Endothelial cell of umbilical vein (primary cell): ENCODE results near the gene MAMDC2. TPM values are rescaled to one million over a fixed set of nuclear protein-coding genes. Genes with fewer than 3 reads are reported as not detected.

Experiments
- BruUV-seq: library from RNA; stranded (reverse); fragments of 400-500 nt; replicated peaks from 2 replicates; lab custom pipeline; 2021; lab: Mats Ljungman, UMichigan
- CTCF ChIA-PET: fragments of 300-600, 350-600 bp; sonication (Branson Sonifier 250); formaldehyde crosslinking; loops from one replicate; lab custom pipeline; 2021; ENCODE audit warnings: antibody characterized with exemption, inconsistent platforms; lab: Charles Lee
- POLR2A ChIA-PET: fragments of 300-600, 350-600 bp; sonication (Branson Sonifier 250); formaldehyde crosslinking; loops from one replicate; lab custom pipeline; 2021; ENCODE audit warnings: antibody characterized with exemption, inconsistent platforms; lab: Charles Lee
- DNase-seq: peaks from one replicate; pipeline ENCODE4 v3.0.0-alpha.2; 2011; ENCODE audit warnings: low read depth, low spot score
- FAIRE-seq: peaks from 2 replicates; lab custom pipeline; 2011; peaks lifted over from hg19 to GRCh38; lab: Jason Lieb, UNC
- H2AFZ ChIP-seq: 2 replicates; pipeline ENCODE4 v1.6.0; 2012; ENCODE audit warnings: low read depth, low read length, control low read depth, inconsistent platforms
- H3K27ac ChIP-seq: 2 replicates; pipeline ENCODE4 v1.5.1; 2011; ENCODE audit warnings: low read depth, mild to moderate bottlenecking, control low read depth, low read length, moderate library complexity; ENCODE audit not compliant: insufficient read depth
- H3K27me3 ChIP-seq, 2 experiments: 2 replicates each; pipeline versions ENCODE4 v1.6.0 to v1.6.1; 2011; ENCODE audit warnings: low read length in 2 of 2, mixed read lengths in 1 of 2; ENCODE audit not compliant: control insufficient read depth in 2 of 2, insufficient read depth in 2 of 2
- H3K36me3 ChIP-seq, 2 experiments: 2 replicates in 1 of 2; 3 replicates in 1 of 2; pipeline ENCODE4 v1.5.1; 2011; ENCODE audit warnings: low read length in 2 of 2, mild to moderate bottlenecking in 1 of 2, moderate library complexity in 1 of 2; ENCODE audit not compliant: control insufficient read depth in 2 of 2, insufficient read depth in 2 of 2; ENCODE audit errors: extremely low read depth in 1 of 2
- H3K4me1 ChIP-seq: 3 replicates; pipeline ENCODE4 v1.5.1; 2011; ENCODE audit warnings: mild to moderate bottlenecking, low read length; ENCODE audit not compliant: control insufficient read depth, insufficient read depth; ENCODE audit errors: extremely low read depth
- H3K4me2 ChIP-seq: 2 replicates; pipeline ENCODE4 v1.6.1; 2011; ENCODE audit warnings: low read length, control low read depth, mixed read lengths; ENCODE audit not compliant: insufficient read depth
- H3K4me3 ChIP-seq, 3 experiments: fragments of 200-600 bp in 1 of 3; sonication (generic), shearing (Covaris generic) in 1 of 3; replicated peaks in 1 of 3; 2 replicates each; pipeline ENCODE4 v1.5.1; 2011 to 2016; ENCODE audit warnings: control low read depth in 3 of 3, low read length in 3 of 3, mild to moderate bottlenecking in 2 of 3, inconsistent platforms in 1 of 3, low read depth in 1 of 3, moderate library complexity in 1 of 3; ENCODE audit not compliant: insufficient read depth in 1 of 3
- H3K79me2 ChIP-seq: 2 replicates; pipeline ENCODE4 v1.6.0; 2012; ENCODE audit warnings: low read length, inconsistent platforms; ENCODE audit not compliant: control insufficient read depth, insufficient read depth
- H3K9ac ChIP-seq: replicated peaks from 2 replicates; pipeline ENCODE3; 2011; ENCODE audit warnings: low read length, control low read depth; ENCODE audit not compliant: insufficient read depth; ENCODE audit errors: extremely low read depth
- H3K9me1 ChIP-seq: replicated peaks from 3 replicates; pipeline ENCODE4 v1.6.0; 2011; ENCODE audit warnings: mild to moderate bottlenecking, low read length; ENCODE audit not compliant: control insufficient read depth, insufficient read depth; ENCODE audit errors: extremely low read depth
- H3K9me3 ChIP-seq: replicated peaks from 2 replicates; pipeline ENCODE4 v1.5.1; 2012; ENCODE audit warnings: low read length, inconsistent platforms; ENCODE audit not compliant: control insufficient read depth, insufficient read depth
- H4K20me1 ChIP-seq: replicated peaks from 2 replicates; pipeline ENCODE3; 2011; ENCODE audit warnings: mild to moderate bottlenecking, low read length; ENCODE audit not compliant: control insufficient read depth, insufficient read depth; ENCODE audit errors: extremely low read depth
- CTCF ChIP-seq, 2 donors: IDR thresholded peaks; 1 replicate in 1 of 2; 2 replicates in 1 of 2; pipeline ENCODE4 v1.5.1; 2011; ENCODE audit warnings: low read length in 2 of 2, mild to moderate bottlenecking in 2 of 2, moderate library complexity in 2 of 2, control low read depth in 1 of 2, inconsistent platforms in 1 of 2, low read depth in 1 of 2; ENCODE audit not compliant: insufficient read depth in 1 of 2; ENCODE audit errors: extremely low read depth in 1 of 2
- EZH2 ChIP-seq: IDR thresholded peaks from 2 replicates; pipeline ENCODE4 v1.6.1; 2012; ENCODE audit warnings: borderline replicate concordance, low read depth, mild to moderate bottlenecking, moderate library complexity, low read length, inconsistent platforms; ENCODE audit not compliant: severe bottlenecking
- FOS ChIP-seq: IDR thresholded peaks from 2 replicates; pipeline ENCODE4 v1.6.1; 2011; ENCODE audit warnings: mild to moderate bottlenecking, low read length, moderate library complexity, borderline replicate concordance; ENCODE audit not compliant: insufficient read depth
- GATA2 ChIP-seq: IDR thresholded peaks from 2 replicates; pipeline ENCODE4 v1.7.0; 2011; ENCODE audit warnings: low read depth, mild to moderate bottlenecking, moderate library complexity, mixed read lengths, low read length; ENCODE audit not compliant: insufficient read length, insufficient read depth
- JUN ChIP-seq: IDR thresholded peaks from 2 replicates; pipeline ENCODE4 v1.6.1; 2011; ENCODE audit warnings: borderline replicate concordance, low read depth; ENCODE audit not compliant: insufficient read length, insufficient read depth
- MAX ChIP-seq: IDR thresholded peaks from 2 replicates; pipeline ENCODE4 v1.6.1; 2011; ENCODE audit not compliant: insufficient read depth, insufficient read length
- MYC ChIP-seq: IDR thresholded peaks from one replicate; pipeline ENCODE4 v1.6.1; 2011; ENCODE audit warnings: mild to moderate bottlenecking, low read depth, low read length
- POLR2A ChIP-seq: IDR thresholded peaks from 2 replicates; pipeline ENCODE4 v1.6.1; 2012; ENCODE audit warnings: low read depth, mild to moderate bottlenecking, control low read depth, low read length
- POLR2AphosphoS5 ChIP-seq: IDR thresholded peaks from 2 replicates; pipeline ENCODE4 v1.6.1; 2012; ENCODE audit warnings: low read depth, mild to moderate bottlenecking, control low read depth, low read length, moderate library complexity; ENCODE audit not compliant: insufficient read depth
- dilution Hi-C: fragments of 300-500 bp; cut with MboI; formaldehyde crosslinking; loops from one replicate; pipeline ENCODE4 v1.15.0; 2019; ENCODE audit warnings: low sequenced_read_pairs; ENCODE audit not compliant: extremely low pct_ligation_motif_present
- intact Hi-C: fragments of 100-400 bp; cut with micrococcal nuclease; formaldehyde crosslinking; loops from one replicate; pipeline ENCODE4 v1.10.0; 2022
- polyA plus RNA-seq, 4 experiments: library from polyadenylated mRNA; depleted of rRNA in 3 of 4; stranded (reverse) in 3 of 4; unstranded in 1 of 4; fragments of >200 nt; gene quantifications; 2 replicates each; pipeline versions ENCODE4 v1.2.1 to v1.2.3, GENCODE V29; 2011 to 2012; ENCODE audit warnings: missing spikeins in 1 of 4
- total RNA-seq: library from RNA; stranded (reverse); gene quantifications from 2 replicates; pipeline ENCODE4 v1.2.3, GENCODE V29; 2021

Gene MAMDC2
- total and polyA plus RNA-seq, 2 donors (not counting 3 experiments of a cell fraction or from before 2014, with no cell fraction given) = 0.60 to 1.1 TPM

- FAIRE-seq = no peak
- dilution Hi-C loops = no loop called here
- Histone ChIP-seq H3K4me2 (no peak overlapping the region), H3K79me2 (no peaks in the 10 kb centered on the region), H3K4me3 (no peak overlapping the region), H4K20me1 (no peaks in the 10 kb centered on the region), H3K4me1 (no peaks in the 10 kb centered on the region), H3K9me3 (no peaks in the 10 kb centered on the region), H3K36me3 (no peaks in the 10 kb centered on the region), H3K9me1 (no peaks in the 10 kb centered on the region), H3K27me3 (peaks cover 0 to 13% of the 10 kb centered on the region in 2 experiments), H3K27ac (no peak overlapping the region), H2AFZ (no peak overlapping the region), H3K9ac (no peak overlapping the region)
- POLR2A ChIA-PET = no interaction called here
- intact Hi-C loops = loop anchor here (10.0 kb wide), 1 partner anchor 75 kb away; no protein-coding TSS in a partner anchor
- CTCF ChIA-PET = no interaction called here
- no TSS peak for BruUV-seq
- TF ChIP-seq MAX (no peak), GATA2 (no peak), POLR2AphosphoS5 (no peak), POLR2A (no peak), JUN (no peak), CTCF (IDR thresholded peaks at IDR 0.05; ENCODE audit: extremely low read depth in 1 of 2, insufficient read depth in 1 of 2, low read depth in 1 of 2, low read length in 2 of 2) (no peak), MYC (no peak), FOS (no peak), EZH2 (no peak)
- no peak for DNase-seq
Observed at GRCh38 chr9:70069704-70070103, 26.1 kb downstream of the MAMDC2 start.
